ENCODE data around the gene NUTF2. TPM values are rescaled to one million over a fixed set of nuclear protein-coding genes. Genes with fewer than 3 reads are reported as not detected.
"Not testable (repeated sequence)": the region's sequence is repeated elsewhere in the genome, so short reads cannot be mapped to it uniquely, and the experiment has no call there.

NUTF2 gene
- total RNA-seq, 1 donor from 2014 or later, result 177 TPM

DNA sequence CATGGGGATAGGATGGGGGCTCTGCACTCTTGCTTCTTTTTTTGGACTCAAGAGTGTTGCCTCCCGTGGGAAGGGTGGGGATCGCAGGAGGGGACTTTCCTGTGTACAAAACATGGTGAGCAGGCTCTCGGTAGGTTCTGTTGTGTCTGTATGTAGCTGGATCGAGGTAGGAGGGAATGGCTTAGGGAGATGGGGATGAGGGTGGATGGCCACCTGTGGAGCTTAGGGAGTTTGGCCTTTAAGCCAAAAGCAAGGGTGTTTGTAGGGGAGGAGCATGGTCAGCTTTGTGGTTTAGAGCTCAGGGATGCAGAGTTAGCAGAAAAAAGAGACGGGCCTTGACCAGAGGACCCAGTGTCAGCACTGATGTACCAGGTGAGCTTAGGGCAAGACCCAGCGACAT, 15.1 kb downstream of the NUTF2 start:
- DNase-seq (ENCODE audit: low spot score, unreplicated experiment), result no peak
- H3K27ac Mint-ChIP-seq, result peak overlapping the region; percentile 35
- TF ChIP-seq CTCF (IDR thresholded peaks at IDR 0.05; ENCODE audit: unreplicated experiment), result no peak
- H3K36me3 Mint-ChIP-seq (ENCODE audit: insufficient read depth), result peaks cover 10% of the 10 kb centered on the region
- H3K9me3 Mint-ChIP-seq (ENCODE audit: low read depth), result no peaks in the 10 kb centered on the region
- no peaks in the 10 kb centered on the region for H3K27me3 Mint-ChIP-seq
- peaks cover 15% of the 10 kb centered on the region for H3K4me1 Mint-ChIP-seq (ENCODE audit: low read depth)
- no peak overlapping the region for H3K4me3 Mint-ChIP-seq (ENCODE audit: low read depth)

GRCh38 chr16:67862623-67863583, 16.2 kb downstream of the NUTF2 start:
- H3K4me1 Mint-ChIP-seq (ENCODE audit: low read depth), result peaks cover 5% of the 10 kb centered on the region
- H3K27me3 Mint-ChIP-seq, result no peaks in the 10 kb centered on the region
- no peak for TF ChIP-seq CTCF (IDR thresholded peaks at IDR 0.05; ENCODE audit: unreplicated experiment)
- peaks cover 10% of the 10 kb centered on the region for H3K36me3 Mint-ChIP-seq (ENCODE audit: insufficient read depth)
- DNase-seq (ENCODE audit: low spot score, unreplicated experiment), result no peak
- H3K9me3 Mint-ChIP-seq (ENCODE audit: low read depth), result no peaks in the 10 kb centered on the region
- no peak overlapping the region for H3K4me3 Mint-ChIP-seq (ENCODE audit: low read depth)
- H3K27ac Mint-ChIP-seq, result peak overlapping the region; percentile 25

GRCh38 chr16:67864044-67864443, 17.3 kb downstream of the NUTF2 start:
- H3K9me3 Mint-ChIP-seq (ENCODE audit: low read depth); H3K27me3 Mint-ChIP-seq; H3K4me1 Mint-ChIP-seq (ENCODE audit: low read depth); DNase-seq (ENCODE audit: low spot score, unreplicated experiment); H3K36me3 Mint-ChIP-seq (ENCODE audit: insufficient read depth); H3K4me3 Mint-ChIP-seq (ENCODE audit: low read depth); H3K27ac Mint-ChIP-seq: not testable (repeated sequence)

DNA sequence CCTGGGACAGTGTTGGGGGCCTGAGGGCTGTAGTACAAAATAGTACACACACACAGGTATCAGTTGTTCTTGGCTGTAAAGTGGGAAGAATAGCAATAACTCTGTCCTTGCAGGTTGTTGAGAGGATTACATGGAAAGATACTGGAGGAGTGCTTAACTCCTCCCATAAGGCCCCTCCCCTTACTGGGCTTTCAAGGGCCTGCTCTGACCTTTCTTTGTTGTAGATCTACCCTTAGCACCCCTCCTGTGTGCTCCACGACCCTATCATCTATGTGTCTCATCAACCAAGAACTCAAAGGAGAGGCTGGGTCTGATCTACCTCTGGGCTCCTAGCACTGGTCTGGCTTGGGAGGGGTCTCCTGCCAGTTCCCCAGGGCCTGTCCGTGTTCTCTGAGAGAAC, 17.9 kb downstream of the NUTF2 start:
- Mint-ChIP-seq H3K27me3 (no peaks in the 10 kb centered on the region), H3K27ac (peak overlapping the region; percentile 11), H3K4me1 (ENCODE audit: low read depth) (no peaks in the 10 kb centered on the region), H3K4me3 (ENCODE audit: low read depth) (no peak overlapping the region), H3K36me3 (ENCODE audit: insufficient read depth) (peaks cover 8% of the 10 kb centered on the region), H3K9me3 (ENCODE audit: low read depth) (no peaks in the 10 kb centered on the region)
- no peak for TF ChIP-seq CTCF (IDR thresholded peaks at IDR 0.05; ENCODE audit: unreplicated experiment)
- DNase-seq (ENCODE audit: low spot score, unreplicated experiment), result no peak

GRCh38 chr16:67865318-67865717, 18.6 kb downstream of the NUTF2 start:
- peak; percentile 43 for TF ChIP-seq CTCF (IDR thresholded peaks at IDR 0.05; ENCODE audit: unreplicated experiment)
- DNase-seq (ENCODE audit: low spot score, unreplicated experiment), result no peak
- peaks cover 9% of the 10 kb centered on the region for H3K36me3 Mint-ChIP-seq (ENCODE audit: insufficient read depth)
- no peaks in the 10 kb centered on the region for H3K4me1 Mint-ChIP-seq (ENCODE audit: low read depth)
- no peaks in the 10 kb centered on the region for H3K9me3 Mint-ChIP-seq (ENCODE audit: low read depth)
- no peak overlapping the region for H3K4me3 Mint-ChIP-seq (ENCODE audit: low read depth)
- no peak overlapping the region for H3K27ac Mint-ChIP-seq
- no peaks in the 10 kb centered on the region for H3K27me3 Mint-ChIP-seq

- Mint-ChIP-seq H3K4me1 (ENCODE audit: low read depth) (peaks cover 3% of the 10 kb centered on the region), H3K27me3 (no peaks in the 10 kb centered on the region), H3K4me3 (ENCODE audit: low read depth) (no peak overlapping the region), H3K9me3 (ENCODE audit: low read depth) (no peaks in the 10 kb centered on the region), H3K27ac (no peak overlapping the region), H3K36me3 (ENCODE audit: insufficient read depth) (peaks cover 9% of the 10 kb centered on the region)
- no peak for TF ChIP-seq CTCF (IDR thresholded peaks at IDR 0.05; ENCODE audit: unreplicated experiment)
- no peak for DNase-seq (ENCODE audit: low spot score, unreplicated experiment)
Observed at GRCh38 chr16:67868290-67868689, 21.6 kb downstream of the NUTF2 start.
